SW 1271 (cell line): ENCODE data around the gene MYH9.
"Not testable (repeated sequence)": the region's sequence is repeated elsewhere in the genome, so short reads cannot be mapped to it uniquely, and the experiment has no call there.

ENCODE experiments used
- DNase-seq, 2 experiments: peaks; one replicate each; lab custom pipeline; 2025; lab: John Stamatoyannopoulos, UW

The MYH9 gene

DNA sequence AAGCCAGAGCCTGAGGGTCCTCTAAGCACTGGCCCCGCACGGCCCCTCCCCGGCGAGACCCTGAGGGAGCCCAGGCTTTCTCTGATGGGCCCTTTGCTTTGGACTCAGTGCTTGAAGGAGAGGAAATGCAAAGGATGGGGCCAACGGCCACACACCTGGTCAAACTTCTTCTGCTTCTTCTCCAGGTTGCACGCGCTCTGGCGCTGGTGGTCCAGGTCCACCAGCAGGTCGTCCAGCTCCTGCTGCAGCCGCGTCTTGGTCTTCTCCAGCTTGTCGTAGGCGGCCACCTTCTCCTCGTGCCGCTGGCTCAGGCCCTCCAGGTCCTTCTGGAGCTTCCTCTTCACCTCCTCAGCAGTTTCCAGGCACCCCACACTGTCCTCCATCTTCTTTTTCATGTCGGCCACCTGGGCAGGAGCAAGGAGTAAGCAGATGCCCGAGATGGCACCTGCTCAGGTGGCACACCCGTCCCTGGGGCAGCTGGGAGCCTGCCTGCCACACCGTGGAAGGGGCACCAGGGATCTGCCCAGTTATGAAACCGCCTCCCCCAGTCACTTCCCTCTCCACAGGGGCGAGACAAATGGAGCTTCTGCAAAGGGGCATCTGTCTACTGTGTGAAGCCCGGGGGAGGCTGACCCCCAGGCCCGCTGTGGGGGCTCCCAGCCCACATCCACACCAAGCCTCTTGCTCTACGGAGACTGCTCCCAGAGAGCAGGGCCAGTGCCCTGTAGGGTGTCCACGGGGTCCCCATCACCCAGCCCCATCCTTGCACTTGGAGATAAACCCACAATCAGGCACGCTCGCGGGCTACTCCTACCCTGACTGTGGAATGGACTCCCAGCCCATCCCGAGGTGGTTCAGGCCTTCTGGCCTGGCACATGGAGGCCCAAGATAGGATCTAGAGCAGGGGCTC is 95.7 kb downstream of the MYH9 start:
- DNase-seq: no peak

DNA sequence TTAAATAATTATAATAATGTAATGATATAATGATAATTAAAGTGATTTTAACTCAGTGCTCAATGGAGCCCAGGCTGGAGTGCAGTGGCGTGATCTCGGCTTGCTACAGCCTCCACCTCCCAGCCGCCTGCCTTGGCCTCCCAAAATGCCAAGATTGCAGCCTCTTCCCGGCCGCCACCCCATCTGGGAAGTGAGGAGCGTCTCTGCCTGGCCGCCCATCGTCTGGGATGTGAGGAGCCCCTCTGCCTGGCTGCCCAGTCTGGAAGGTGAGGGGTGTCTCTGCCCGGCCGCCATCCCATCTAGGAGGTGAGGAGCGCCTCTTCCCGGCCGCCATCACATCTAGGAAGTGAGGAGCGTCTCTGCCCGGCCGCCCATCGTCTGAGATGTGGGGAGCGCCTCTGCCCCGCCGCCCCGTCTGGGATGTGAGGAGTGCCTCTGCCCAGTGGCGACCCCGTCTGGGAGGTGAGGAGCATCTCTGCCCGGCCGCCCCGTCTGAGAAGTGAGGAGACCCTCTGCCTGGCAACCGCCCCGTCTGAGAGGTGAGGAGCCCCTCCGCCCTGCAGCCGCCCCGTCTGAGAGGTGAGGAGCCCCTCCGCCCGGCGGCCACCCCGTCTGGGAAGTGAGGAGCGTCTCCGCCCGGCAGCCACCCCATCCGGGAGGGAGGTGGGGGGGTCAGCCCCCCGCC is 97.2 kb downstream of the MYH9 start:
- not testable (repeated sequence) for DNase-seq

DNA sequence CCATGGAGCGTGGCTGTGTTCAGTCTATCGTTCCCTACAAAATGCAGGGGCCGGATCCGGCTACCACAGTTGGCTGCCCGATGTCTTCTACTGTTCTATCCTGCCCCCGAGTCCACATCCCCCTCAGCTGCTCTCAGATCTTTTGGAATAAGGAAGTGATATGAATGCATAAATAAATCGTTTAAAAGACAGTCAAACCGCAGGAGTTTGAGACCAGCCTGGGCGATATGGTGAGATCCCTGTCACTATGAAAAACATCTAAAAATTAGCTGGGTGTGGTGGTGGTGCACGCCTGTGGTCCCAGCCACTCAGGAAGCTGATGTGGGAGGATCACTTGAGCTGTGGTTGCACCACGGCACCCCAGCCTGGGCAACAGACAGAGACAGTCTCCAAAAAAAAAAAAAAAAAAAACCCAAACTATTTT is 97.8 kb downstream of the MYH9 start:
- not testable (repeated sequence) for DNase-seq

DNA sequence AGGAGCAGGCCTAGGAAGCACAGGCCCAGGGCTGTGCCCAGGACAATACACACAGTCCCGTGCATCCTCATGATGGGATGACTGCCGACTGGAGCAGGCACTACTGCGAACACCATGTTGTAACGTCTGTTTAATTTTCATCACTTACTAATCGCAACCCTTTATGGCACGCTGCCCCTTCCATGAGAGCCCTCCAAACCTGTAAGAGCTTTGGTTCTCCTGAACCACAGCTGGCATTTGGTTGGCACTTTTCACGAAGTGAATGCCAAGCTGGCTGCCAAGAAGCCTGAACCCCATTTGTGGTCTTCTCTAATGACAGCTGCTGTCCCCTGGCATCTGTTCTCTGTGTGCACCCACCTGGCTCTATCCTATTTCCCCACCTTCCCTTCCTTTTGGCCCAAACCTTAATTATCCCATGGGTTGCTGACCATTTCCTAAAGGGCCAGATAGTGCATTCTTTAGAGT is 98.3 kb downstream of the MYH9 start:
- no peak for DNase-seq

DNA sequence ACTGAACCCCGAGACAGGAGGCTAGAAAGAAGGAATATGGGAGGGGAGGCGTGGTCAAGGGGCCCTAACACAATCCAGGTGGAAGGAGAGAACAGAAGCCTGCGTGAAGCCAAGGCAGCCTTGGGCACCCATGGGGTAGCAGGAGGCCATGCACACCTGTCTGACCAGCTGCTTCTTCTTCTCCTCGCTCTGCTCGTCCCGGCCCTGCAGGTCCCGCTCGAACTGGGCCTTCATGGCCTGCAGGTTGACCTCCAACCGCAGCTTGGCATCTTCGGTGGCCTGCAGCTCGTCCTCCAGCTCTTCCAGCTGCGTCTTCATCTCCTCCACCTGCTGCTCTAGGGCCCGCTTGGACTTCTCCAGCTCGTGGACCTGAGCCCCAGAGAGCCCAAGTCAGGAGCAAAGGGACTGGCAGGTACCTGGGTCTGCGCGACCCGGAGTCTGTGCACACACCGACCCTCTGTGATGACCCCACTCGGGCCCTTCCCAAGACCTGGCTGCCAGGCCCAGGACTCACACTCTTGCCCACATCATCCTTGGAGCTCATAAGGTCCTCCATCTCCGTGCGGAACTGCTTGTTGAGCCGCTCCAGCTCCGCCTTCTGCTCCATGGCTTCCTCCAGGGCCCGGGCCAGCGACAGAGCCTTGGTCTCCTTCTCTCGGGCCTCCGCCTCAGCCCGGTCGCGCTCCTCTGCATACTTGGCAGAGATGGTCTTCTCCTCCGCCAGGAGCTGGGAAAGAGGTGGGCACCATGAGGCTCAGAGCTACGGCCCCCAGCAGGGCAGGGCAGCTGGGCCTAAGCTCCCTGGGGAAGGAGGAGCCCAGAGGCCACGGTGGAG is 99.0 kb downstream of the MYH9 start:
- no peak for DNase-seq

DNA sequence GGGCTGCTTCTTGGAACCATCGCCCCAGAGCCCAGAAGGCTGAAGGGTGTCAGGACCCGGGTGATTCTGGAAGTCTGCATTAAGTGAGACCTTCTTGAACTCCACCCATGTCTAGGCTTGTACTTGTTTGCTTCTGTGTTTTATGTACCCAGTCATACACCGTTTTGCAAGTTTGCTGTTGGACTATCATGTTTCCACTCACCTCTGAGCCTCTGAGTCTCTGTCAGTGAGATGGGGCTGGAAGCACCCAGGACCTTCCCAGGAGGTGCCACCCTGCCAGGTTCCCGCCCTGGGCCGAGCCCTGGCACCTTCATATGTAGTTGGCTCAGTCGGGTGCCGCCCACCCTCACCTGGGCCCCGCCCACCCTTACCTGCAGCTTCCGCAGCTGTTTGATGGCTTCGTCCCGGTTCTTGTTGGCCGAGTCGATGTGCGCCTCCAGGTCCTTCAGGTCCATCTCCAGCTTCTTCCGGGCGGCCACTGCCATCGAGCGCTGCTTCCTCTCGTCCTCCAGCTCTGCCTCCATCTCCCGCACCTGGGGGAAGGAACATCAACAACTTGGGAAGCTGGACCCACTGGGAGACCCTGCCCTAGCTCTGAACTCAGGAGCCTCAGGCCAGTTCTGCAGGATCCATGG is 99.8 kb downstream of the MYH9 start:
- DNase-seq: no peak

DNA sequence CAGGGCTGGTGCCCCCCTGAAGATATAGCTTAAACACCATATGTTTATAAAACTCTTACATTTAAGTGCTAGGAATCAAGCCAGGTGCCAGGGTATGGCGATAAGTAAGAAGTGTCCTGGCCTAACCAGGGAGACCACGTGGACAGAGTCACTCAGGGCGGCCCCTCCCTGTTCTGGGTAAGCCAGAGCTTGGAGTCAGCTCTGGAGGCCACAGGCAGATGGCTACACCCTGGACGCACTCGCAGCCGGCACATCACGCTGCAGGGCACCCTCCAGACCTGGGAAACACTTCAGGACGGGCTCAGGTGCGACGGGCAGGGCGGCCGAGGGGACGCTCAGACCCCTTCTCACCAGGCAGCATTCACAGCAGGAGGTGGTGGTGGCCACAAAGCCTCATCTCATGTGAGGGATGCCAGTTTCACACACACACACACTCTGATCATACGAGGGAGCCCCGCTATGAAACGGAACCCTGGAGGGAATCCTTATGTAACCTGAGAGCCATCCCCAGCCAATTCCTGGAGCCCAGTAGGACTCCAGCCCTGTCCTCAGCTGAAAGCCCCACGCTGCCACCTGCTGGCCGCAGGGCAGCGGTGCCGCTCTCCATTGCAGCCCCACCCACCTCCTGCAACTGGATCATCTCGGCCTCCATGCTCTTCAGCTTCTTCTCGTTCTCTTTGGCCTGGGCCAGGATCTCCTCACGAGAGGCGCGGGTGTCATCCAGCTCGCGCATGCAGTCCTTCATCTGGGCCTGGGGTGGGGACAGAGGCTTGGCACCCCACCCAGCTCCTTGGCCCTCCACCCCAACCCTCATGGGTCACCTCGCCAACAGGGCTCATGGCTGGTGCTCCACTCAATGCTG is 101.4 kb downstream of the MYH9 start:
- DNase-seq: peak in 1 of 2 experiments; percentile 32

DNA sequence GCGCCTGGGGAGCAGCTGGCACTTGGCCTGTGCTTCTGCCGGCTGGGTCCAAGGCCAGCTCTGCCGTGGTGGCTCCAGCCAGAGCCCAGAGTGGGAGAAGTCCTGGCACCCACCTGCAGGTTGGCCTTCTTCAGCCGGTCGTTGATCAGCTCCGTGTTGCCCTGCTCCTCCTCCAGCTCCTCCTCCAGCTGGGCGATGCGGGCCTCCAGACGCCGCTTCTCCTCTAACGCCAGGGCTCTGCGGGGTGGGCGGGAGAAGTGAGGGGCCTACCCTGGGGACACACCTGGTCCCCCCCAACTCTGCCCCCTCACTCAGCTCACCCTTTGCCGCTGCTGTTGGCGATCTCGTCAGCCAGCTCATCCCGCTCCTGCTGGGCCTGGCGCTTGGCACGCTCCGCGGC is 102.2 kb downstream of the MYH9 start:
- no peak for DNase-seq

DNA sequence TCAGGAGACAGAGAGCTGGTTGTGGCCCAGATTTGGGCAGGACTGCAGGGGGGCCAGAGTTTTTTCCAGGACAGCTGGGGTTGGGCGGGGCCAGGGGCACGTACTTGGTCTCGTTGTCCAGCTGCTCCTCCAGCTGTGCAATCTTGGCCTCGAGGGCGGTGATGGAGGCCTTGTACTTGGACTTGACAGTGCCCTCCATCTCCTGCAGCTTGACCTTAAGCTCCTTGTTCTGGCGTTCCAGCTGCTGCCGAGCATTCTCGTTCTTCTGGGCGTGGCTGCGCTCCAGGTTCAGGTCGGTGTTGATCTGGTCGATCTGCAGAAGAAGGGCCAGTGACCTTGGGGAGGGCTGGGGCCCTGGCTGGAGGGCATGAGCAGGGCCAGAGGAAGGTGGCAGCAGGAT is 102.8 kb downstream of the MYH9 start:
- no peak for DNase-seq

DNA sequence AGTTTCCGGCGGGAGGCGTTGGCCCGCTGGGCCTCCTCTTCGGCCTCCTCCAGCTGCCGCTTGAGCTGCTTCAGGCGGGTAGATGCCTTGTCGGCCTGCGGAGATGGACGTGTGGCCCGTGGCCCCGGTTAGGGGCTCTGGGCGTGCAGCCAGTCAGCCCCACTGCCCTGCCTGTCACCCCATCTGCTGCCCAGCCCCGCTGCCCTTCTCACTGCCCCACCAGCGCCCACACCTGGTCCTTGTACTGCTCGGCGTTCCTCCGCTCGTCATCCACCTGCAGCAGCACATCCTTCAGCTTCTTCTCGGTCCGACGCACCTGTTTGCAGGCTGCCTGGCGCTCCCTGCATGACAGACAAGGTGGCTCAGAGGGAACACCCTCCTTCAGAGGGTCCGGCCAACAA is 103.6 kb downstream of the MYH9 start:
- DNase-seq: no peak

DNA sequence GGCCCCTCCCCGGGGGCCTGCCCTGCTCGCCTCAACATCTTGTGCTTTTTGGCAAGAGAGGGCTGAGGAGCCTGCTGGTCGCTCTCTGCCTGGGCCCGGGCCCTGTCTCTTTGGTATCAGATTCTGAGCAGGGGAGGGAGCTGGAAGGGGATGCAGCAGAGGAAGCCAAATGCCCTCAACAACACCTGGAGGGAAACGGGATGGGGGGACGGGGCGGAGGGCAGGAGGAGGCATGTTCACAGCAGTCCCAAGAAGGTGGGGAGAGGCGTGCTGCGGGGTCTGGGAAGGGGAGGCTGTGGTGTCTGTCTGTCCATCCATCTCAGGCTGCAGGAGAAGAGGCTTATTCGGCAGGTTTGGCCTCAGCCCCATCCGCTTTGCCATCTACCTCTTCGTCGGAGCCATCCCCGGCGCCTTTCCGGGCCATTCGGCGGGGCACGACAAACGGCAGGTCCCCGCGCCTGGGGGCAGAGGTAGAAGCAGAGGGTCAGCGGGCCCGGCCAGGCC is 105.4 kb downstream of the MYH9 start:
- DNase-seq: no peak

DNA sequence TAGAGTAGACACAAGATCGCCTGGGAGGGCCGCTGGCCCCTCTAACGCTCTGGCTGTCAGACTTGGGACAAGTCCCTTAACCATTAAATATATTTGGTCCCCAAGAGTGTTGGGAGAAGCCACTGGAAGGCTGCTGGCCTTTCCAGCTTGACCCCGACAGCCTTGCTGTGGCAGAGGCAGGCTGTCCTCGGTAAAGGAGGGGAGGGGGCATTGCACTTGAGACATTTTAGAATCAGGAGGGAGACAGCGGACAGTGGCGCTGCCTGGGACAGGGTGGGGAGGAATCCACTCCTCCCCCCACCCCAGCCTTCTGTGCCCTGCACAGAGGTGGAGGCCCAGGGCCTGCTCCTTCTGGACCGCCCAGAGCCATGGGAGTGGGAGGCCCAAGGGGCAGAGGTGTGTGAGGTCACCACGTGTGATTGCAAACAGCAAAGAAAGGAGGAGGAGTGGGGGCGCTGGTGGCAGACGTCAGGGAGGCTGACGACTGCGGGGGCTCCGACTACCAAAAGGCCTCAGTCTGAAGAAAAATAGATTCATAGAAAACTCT is 105.9 kb downstream of the MYH9 start:
- no peak for DNase-seq

DNA sequence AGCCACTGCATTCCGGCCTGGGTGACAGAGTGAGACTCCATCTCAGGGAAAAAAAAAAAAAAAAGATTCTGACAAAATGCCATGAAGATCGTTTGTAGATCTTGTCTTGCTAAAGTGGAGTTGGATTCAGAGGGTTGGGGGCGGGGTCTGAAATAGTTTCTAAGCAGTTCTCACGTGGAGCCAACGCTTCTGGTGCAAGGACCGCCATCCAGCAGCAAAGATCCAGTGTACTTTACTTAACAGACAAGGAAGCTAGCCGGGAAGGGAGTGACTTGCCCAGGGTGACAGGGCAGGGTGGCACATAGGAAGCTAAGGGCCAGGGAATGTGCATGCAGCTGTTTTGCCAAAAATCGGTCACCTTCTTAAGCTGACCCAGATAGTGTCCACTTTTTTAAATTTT is 107.4 kb downstream of the MYH9 start:
- no peak for DNase-seq

DNA sequence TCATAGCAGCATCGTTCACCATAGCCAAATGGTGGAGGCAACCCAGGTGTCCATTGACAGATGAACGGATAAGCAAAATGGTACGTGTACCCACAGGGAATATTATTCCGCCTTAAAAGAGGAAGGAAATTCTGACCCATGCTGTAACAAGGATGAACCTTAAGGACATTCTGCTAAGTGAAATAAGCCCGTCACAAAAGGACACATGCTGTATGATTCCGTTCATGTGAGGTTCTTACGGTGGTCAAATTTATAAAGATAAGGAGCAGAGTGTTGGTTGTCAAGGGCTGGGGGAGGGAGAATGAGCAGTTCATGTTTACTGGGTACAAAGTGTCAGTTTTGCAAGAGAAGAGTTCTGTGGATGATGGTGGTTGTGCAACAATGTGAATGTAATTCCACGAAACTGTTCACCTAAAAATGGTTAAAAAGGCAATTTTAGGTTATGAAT is 108.5 kb downstream of the MYH9 start:
- no peak for DNase-seq

DNA sequence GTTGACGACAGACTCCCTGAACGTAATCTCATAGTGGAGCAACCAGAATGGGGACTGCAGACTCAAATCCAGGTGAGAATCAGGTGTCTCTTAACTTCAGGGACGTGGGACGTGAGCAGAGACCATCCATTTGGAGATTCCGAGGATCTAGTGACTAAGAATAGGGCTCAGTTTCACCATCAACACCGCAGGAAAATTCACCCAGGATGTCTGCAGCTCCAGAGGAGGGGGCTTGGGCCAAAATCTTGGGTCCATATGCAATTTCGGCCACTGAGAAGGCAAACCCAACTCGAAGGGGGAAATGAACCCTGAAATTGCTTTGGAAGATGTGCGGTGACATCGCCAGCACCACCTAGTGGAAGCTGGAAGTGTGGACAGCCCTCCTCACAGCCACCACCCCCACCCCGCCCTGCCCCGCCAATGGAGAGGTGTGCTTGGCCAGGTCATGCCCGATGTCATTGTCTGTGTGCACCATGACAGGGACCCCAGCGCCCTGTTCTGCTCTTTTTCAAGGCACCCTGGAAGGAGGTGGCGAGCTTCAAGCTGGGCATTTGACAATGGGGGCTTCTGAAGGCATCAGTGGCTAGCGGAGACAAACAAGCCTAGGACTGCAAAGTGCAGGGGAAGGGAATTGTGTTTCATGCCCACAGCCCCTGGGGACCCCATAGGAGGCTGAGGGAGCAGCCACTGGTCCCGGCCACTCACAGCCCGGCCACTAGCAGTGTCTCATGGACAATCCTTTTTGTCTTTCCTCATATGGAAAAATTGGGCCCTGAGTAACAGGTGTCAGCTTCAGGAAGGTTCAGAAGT is 110.1 kb downstream of the MYH9 start:
- DNase-seq: peak in 1 of 2 experiments; percentile 20

DNA sequence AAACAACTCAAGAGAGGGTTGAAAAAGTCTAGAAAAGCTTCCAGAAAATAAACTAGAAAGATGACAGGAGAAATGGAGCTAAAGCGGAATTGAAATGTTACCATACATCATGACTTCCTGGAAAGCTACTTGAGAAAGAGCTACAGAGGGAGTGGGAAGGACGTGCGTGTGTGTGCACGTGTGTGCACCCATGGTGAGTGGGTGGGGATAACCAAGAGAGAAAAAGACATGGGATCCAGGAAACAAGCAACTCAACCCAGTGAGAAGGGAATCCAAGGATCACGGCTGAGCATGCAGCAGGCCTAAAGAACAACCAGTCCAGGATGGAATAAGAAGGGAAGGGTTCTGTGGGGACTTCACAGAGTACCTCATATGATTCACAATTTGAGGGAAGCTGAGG is 113.2 kb downstream of the MYH9 start:
- DNase-seq: no peak

DNA sequence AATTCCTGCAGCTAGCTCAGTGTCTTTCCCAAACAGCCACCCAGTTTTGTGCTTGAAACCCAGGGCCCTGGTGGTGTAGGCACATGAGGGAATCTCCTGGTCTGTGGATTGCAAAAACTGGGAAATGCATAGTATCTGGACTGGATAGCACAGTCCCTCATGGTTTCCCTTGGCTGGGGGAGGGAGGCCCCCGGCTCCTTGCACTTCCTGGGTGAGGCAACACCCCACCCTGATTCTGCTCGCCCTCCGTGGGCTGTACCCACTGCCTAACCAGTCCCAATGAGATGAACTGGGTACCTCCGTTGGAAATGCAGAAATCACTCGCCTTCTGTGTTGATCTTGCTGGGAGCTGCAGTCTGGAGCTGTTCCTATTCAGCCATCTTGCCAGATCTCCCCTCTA is 115.8 kb downstream of the MYH9 start:
- not testable (repeated sequence) for DNase-seq

DNA sequence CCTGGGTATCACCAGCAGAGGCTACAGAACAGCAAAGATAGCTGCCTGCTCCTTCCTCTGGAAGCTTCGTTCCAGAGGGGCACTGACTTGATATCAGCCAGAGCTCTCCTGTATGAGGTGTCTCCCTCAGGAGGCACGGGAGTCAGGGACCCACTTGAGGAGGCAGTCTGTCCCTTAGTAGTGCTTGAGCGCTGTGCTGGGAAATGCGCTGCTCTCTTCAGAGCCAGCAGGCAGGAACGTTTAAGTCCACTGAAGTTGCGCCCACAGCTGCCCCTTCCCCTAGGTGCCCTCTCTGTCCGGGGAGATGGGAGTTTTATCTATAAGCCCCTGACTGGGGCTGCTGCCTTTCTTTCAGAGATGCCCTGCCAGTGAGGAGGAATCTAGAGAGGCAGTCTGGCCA is 116.5 kb downstream of the MYH9 start:
- not testable (repeated sequence) for DNase-seq

DNA sequence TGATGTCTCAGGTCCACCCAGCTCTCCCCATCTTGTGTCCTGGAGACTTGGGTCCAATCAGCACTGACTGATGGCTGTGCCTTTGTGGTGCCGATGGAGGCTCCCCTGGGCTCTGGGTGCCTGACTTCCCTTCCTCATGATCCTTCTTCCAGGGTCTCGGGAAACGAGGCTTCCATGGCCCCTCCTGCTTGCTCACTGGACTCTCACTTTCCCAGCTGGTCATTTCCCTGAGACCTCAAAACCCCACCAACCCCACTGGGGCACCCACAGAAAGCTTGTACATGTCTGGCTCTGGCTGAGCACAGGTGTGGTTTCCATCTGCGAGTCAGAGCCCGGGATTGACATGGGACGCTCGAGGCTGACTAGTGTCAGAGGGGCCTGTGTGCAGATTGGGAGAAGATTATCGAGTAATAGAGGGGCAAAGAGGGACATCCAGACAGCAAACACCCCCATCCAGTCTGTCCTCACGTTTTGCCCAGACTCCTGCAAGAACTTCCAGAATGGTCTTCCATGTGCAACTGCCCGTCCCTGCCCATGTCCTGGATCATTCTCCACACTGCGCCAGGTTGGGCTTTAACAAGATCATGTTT is 119.8 kb downstream of the MYH9 start:
- no peak for DNase-seq
